Gastroesophageal sphincter (tissue), 4 donors: ENCODE measurements around the gene CCDC7. TPM values are rescaled to one million over a fixed set of nuclear protein-coding genes. Genes with fewer than 3 reads are reported as not detected.

ENCODE experiments used
- ATAC-seq: fragments of 150-250 bp; one replicate; pipeline ENCODE4 v1.9.1; 2016; ENCODE audit warnings: mild to moderate bottlenecking, moderate library complexity
- H3K27ac ChIP-seq, 4 donors: fragments of 200-600 bp; sonication (generic) in 3 of 4; 1 replicate in 3 of 4; 2 replicates in 1 of 4; pipeline ENCODE4 v1.5.1; 2016 to 2019
- H3K27me3 ChIP-seq: fragments of 200-600 bp; sonication (generic); one replicate; pipeline ENCODE4 v1.5.1; 2019
- H3K36me3 ChIP-seq, 2 donors: fragments of 200-600 bp; sonication (generic); one replicate each; pipeline ENCODE4 v1.5.1; 2019; ENCODE audit warnings: control low read depth in 1 of 2
- H3K4me1 ChIP-seq, 3 donors: fragments of 200-600 bp; sonication (generic); 1 replicate in 2 of 3; 2 replicates in 1 of 3; pipeline ENCODE4 v1.5.1; 2016 to 2019; ENCODE audit warnings: control low read depth in 2 of 3
- H3K4me3 ChIP-seq, 2 donors: fragments of 200-600 bp; sonication (generic); one replicate each; pipeline ENCODE4 v1.5.1; 2019; ENCODE audit warnings: mild to moderate bottlenecking in 1 of 2, moderate library complexity in 1 of 2
- H3K9me3 ChIP-seq, 3 donors: fragments of 200-600 bp; sonication (generic); one replicate each; pipeline ENCODE4 v1.5.1; 2017 to 2019; ENCODE audit warnings: control low read depth in 2 of 3
- CTCF ChIP-seq, 4 experiments: fragments of 200-600 bp in 2 of 4; fragments of 450-650 bp in 2 of 4; sonication (generic) in 1 of 4; IDR thresholded peaks; one replicate each; pipeline ENCODE4 v1.5.1; 2017 to 2019; ENCODE audit warnings: antibody characterized with exemption in 4 of 4, mild to moderate bottlenecking in 2 of 4, moderate library complexity in 2 of 4
- EP300 ChIP-seq: sonication (generic); formaldehyde crosslinking; IDR thresholded peaks from one replicate; pipeline ENCODE4 v1.6.1; 2017; ENCODE audit warnings: antibody characterized with exemption, mild to moderate bottlenecking
- POLR2A ChIP-seq, 2 donors: fragments of 450-650 bp; IDR thresholded peaks; one replicate each; pipeline ENCODE4 v1.6.1; 2017; ENCODE audit warnings: antibody characterized with exemption in 2 of 2, mild to moderate bottlenecking in 2 of 2, moderate library complexity in 1 of 2
- POLR2AphosphoS5 ChIP-seq: sonication (generic); formaldehyde crosslinking; IDR thresholded peaks from one replicate; pipeline ENCODE4 v1.6.1; 2017; ENCODE audit warnings: antibody characterized with exemption
- WGBS, 2 donors: methylation state at CpG; one replicate each; pipeline ENCODE4 v1.1.5; 2018; ENCODE audit warnings: low coverage in 1 of 2; 5-methylcytosine and 5-hydroxymethylcytosine counted together
- total RNA-seq, 4 donors: library from RNA; depleted of rRNA; stranded (reverse); fragments of >200 nt; gene quantifications; one replicate each; pipeline ENCODE4 v1.1.0, GENCODE V29; 2016

The CCDC7 gene
- total RNA-seq, 4 donors from 2014 or later, result 20.8 to 67.3 (median 36.0) TPM

GRCh38 chr10:32446536-32447406 is 831 bp downstream of the CCDC7 start:
- Histone ChIP-seq H3K4me1 (peaks cover 0 to 21% (median 2%) of the 10 kb centered on the region in 3 donors), H3K27me3 (no peaks in the 10 kb centered on the region), H3K27ac (peak overlapping the region; percentile 94 to 96 (median 96)), H3K36me3 (peaks cover 0 to 2% of the 10 kb centered on the region in 2 donors), H3K4me3 (peak overlapping the region; percentile 71 to 95), H3K9me3 (no peaks in the 10 kb centered on the region)
- 2 to 3% methylated on average over 16 to 18 of the region's 18 CpGs for WGBS, 2 donors
- peak; percentile 2 for ATAC-seq
- TF ChIP-seq CTCF (IDR thresholded peaks at IDR 0.05) (no peak), POLR2A (IDR thresholded peaks at IDR 0.05) (peak in 1 of 2 donors; percentile 6)

GRCh38 chr10:32454148-32454547 is 8.2 kb downstream of the CCDC7 start:
- no peak for ATAC-seq
- no peaks in the 10 kb centered on the region for H3K4me1 ChIP-seq
- H3K9me3 ChIP-seq, result no peaks in the 10 kb centered on the region
- no peak overlapping the region for H3K27ac ChIP-seq
- H3K27me3 ChIP-seq, result no peaks in the 10 kb centered on the region
- H3K4me3 ChIP-seq, result no peak overlapping the region
- TF ChIP-seq POLR2A (IDR thresholded peaks at IDR 0.05) (no peak), EP300 (no peak), POLR2AphosphoS5 (no peak)
- WGBS, 2 donors, result 90 to 100% methylated on average over 3 to 4 of the region's 4 CpGs
- H3K36me3 ChIP-seq, result peaks cover 0 to 56% of the 10 kb centered on the region in 2 donors

DNA sequence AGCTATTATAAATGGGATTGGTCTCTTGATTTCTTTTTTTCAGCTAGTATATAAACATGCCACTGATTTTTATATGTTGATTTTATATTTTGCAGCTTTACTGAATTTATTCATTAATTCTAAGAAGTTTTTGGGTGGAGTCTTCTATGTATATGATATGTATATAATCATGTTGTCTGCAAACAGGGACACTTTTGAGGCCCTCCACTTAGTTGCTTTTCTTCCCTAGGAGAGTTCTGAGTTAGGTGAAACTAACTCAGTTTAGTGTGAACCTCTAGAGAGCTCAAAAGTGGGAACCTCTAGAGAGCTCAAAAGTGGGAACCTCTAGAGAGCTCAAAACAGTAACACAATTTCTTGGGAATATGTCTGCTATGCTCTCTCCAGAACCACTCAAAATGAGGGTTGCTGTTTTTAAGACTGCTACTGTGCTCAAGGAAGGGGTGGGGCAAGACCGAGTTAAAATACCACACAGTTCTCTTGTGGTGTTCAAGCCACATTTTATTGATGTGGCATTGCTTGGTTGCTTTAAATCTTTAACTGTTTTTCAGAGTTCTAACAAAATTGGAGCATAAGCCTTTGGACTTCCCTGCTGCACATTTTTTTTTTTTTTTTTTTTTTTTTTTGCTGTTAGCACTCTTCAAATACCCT is 13.2 kb downstream of the CCDC7 start:
- no peaks in the 10 kb centered on the region for H3K9me3 ChIP-seq
- WGBS, 2 donors, result 73 to 100% methylated on average over 1 of the region's 1 CpG
- no peak overlapping the region for H3K27ac ChIP-seq
- peaks cover 0 to 44% of the 10 kb centered on the region in 2 donors for H3K36me3 ChIP-seq
- H3K4me1 ChIP-seq, result no peaks in the 10 kb centered on the region
- ATAC-seq, result no peak
- H3K4me3 ChIP-seq, result no peak overlapping the region
- TF ChIP-seq POLR2AphosphoS5 (no peak), POLR2A (IDR thresholded peaks at IDR 0.05) (no peak), CTCF (IDR thresholded peaks at IDR 0.05) (no peak), EP300 (no peak)
- H3K27me3 ChIP-seq, result no peaks in the 10 kb centered on the region

- Histone ChIP-seq H3K9me3 (no peaks in the 10 kb centered on the region), H3K4me1 (no peaks in the 10 kb centered on the region), H3K36me3 (peaks cover 0 to 27% of the 10 kb centered on the region in 2 donors), H3K27me3 (no peaks in the 10 kb centered on the region), H3K27ac (no peak overlapping the region), H3K4me3 (no peak overlapping the region)
- TF ChIP-seq EP300, result no peak
- TF ChIP-seq POLR2AphosphoS5, result no peak
- no peak for TF ChIP-seq POLR2A (IDR thresholded peaks at IDR 0.05)
- no peak for TF ChIP-seq CTCF (IDR thresholded peaks at IDR 0.05)
- no peak for ATAC-seq
- WGBS, 2 donors, result 91% methylated on average over 1 of the region's 1 CpG
Observed at GRCh38 chr10:32461203-32461602, 15.3 kb downstream of the CCDC7 start.

GRCh38 chr10:32471232-32471631 is 25.3 kb downstream of the CCDC7 start:
- no peak for ATAC-seq
- Histone ChIP-seq H3K27ac (no peak overlapping the region), H3K36me3 (peaks cover 0 to 38% of the 10 kb centered on the region in 2 donors), H3K9me3 (no peaks in the 10 kb centered on the region), H3K27me3 (no peaks in the 10 kb centered on the region), H3K4me3 (no peak overlapping the region), H3K4me1 (no peaks in the 10 kb centered on the region)
- WGBS, 2 donors, result 86 to 100% methylated on average over 1 of the region's 1 CpG
- TF ChIP-seq CTCF (IDR thresholded peaks at IDR 0.05) (no peak), POLR2A (IDR thresholded peaks at IDR 0.05) (no peak), EP300 (no peak), POLR2AphosphoS5 (no peak)
